Measurements from ENCODE around the gene SIL1. TPM values are rescaled to one million over a fixed set of nuclear protein-coding genes. Genes with fewer than 3 reads are reported as not detected.

Gene SIL1
- total and polyA plus RNA-seq, 8 donors: 22.2 to 83.6 (median 33.4) TPM

DNA sequence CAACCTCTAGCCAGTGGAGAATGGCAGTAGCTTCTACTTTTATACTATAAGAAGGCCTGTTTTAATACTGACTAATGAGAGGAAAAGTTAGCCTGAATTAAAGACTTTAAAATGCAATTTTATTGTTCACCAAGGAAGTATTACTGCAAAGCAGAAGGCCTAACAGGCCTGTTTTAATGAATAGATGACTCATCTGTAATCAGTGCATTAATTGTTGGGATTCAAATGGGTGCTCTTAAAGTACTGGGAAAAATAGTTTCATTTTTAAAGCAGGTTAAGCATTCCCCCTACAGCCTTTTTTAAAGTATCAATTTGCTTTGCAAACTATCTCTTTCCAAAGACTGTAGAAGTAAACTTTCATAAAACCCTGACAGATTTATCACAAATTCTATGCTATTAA, 147.7 kb downstream of the SIL1 start:
- intact Hi-C loops (cut with DNase I; ENCODE audit: low total_unique reads): no loop called here
- no peak for DNase-seq
- TF ChIP-seq, protein P1, sequence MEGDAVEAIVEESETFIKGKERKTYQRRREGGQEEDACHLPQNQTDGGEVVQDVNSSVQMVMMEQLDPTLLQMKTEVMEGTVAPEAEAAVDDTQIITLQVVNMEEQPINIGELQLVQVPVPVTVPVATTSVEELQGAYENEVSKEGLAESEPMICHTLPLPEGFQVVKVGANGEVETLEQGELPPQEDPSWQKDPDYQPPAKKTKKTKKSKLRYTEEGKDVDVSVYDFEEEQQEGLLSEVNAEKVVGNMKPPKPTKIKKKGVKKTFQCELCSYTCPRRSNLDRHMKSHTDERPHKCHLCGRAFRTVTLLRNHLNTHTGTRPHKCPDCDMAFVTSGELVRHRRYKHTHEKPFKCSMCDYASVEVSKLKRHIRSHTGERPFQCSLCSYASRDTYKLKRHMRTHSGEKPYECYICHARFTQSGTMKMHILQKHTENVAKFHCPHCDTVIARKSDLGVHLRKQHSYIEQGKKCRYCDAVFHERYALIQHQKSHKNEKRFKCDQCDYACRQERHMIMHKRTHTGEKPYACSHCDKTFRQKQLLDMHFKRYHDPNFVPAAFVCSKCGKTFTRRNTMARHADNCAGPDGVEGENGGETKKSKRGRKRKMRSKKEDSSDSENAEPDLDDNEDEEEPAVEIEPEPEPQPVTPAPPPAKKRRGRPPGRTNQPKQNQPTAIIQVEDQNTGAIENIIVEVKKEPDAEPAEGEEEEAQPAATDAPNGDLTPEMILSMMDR (IDR thresholded peaks at IDR 0.05): no peak
- no peak for TF ChIP-seq POLR2A (IDR thresholded peaks at IDR 0.05)
- Histone ChIP-seq H3K9me3 (no peaks in the 10 kb centered on the region), H3K4me3 (no peak overlapping the region), H3K4me1 (no peaks in the 10 kb centered on the region), H3K27me3 (no peaks in the 10 kb centered on the region), H3K27ac (no peak overlapping the region), H3K36me3 (peaks cover 0 to 16% (median 10%) of the 10 kb centered on the region in 4 donors)

DNA sequence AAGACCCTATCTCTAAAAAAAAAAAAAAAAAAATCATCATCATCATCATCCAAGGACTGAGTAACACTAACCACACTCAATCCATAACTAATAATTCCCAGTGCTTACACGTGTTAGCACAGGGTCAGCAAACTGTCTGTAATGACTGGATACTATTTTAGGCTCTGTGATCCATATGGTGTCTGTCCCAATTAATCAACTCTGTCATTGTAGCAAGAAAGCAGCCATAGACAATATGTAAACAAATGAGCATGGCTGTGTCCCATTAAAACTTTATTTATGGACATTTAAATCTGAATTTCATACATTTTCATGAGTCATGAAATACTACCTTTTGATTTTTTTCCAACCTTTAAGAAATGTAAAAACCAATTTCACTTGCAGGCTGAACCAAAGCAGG, 148.4 kb downstream of the SIL1 start:
- H3K9me3 ChIP-seq: no peaks in the 10 kb centered on the region

DNA sequence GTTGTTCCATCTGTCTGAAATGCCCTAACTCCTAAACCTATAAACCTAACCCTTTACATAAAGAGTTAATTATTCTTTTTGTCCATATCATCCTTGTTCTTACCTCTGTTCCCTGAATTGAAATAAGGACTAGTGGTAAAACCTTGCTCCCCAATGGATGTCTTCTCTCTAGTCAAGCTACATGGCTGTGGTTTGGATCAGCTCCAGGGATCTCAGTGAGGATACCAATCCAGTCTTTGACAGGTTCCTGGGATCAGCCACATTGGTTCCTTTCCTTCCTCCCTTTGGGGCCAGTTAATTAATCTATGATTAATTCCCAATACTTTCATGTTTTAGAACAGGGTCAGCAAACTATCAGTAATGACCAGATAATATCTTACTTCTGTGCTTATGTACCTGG, 151.6 kb downstream of the SIL1 start:
- Histone ChIP-seq H3K4me1 (no peaks in the 10 kb centered on the region), H3K36me3 (peaks cover 0 to 32% (median 15%) of the 10 kb centered on the region in 4 donors), H3K27me3 (no peaks in the 10 kb centered on the region), H3K9me3 (no peaks in the 10 kb centered on the region), H3K4me3 (no peak overlapping the region), H3K27ac (no peak overlapping the region)
- DNase-seq: no peak
- TF ChIP-seq, protein P1 (IDR thresholded peaks at IDR 0.05): no peak
- TF ChIP-seq POLR2A (IDR thresholded peaks at IDR 0.05): no peak
- TF ChIP-seq EP300 (IDR thresholded peaks at IDR 0.05): no peak
- TF ChIP-seq POLR2AphosphoS5 (IDR thresholded peaks at IDR 0.05): no peak
- intact Hi-C loops (cut with DNase I; ENCODE audit: low total_unique reads): no loop called here

More for the DNA sequence above, 148.4 kb downstream of the SIL1 start:
- 59 to 84% (median 79%) methylated on average over 1 of the region's 1 CpG for WGBS, 5 donors
- intact Hi-C loops (cut with DNase I; ENCODE audit: low total_unique reads): no loop called here
- TF ChIP-seq, protein P1 (IDR thresholded peaks at IDR 0.05): no peak
- TF ChIP-seq EP300 (IDR thresholded peaks at IDR 0.05) (no peak), POLR2AphosphoS5 (IDR thresholded peaks at IDR 0.05) (no peak)
- no peak for DNase-seq
- Histone ChIP-seq H3K4me1 (no peaks in the 10 kb centered on the region), H3K36me3 (peaks cover 0 to 16% (median 10%) of the 10 kb centered on the region in 4 donors), H3K27ac (no peak overlapping the region), H3K27me3 (no peaks in the 10 kb centered on the region), H3K4me3 (no peak overlapping the region)

DNA sequence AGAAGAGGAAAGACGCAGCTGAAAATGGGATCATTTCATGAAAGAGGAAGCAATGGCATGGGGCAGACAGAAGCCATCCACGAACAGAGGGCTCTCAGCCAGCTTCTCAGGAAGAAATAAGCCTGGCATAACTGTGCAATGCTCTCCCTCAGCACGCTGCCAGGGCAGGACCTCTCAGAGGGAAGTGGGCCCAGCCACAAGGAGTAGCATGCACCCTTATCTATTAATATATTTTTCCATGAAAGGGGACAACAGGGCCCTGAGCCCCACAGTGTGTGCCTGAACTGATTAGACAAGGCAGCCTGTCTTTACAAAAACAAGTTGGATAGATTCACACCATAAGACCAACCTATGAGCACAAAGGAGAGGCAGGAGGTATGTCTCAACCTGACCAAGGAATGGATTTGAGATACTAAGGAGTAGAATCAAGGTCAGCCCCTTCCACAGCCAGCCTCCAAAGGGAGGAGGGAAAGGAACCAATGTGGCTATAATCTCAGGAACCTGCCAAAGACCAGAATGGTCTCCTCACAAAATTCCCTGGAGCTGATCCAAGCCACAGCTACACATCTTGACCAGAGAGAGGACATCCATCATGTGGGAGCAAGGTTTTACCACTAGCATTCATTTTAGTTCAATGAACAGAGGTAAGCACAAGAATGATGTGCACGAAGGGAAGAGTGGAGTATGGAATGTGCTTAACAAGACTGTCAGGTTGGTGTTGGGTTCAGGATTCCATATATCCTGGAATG, 154.8 kb downstream of the SIL1 start:
- peaks cover 0 to 24% (median 18%) of the 10 kb centered on the region in 4 donors for H3K36me3 ChIP-seq
- WGBS, 5 donors: 78 to 89% (median 87%) methylated on average over 4 of the region's 4 CpGs
- intact Hi-C loops (cut with DNase I; ENCODE audit: low total_unique reads): no loop called here
- no peak overlapping the region for H3K27ac ChIP-seq
- DNase-seq: no peak
- no peak overlapping the region for H3K4me3 ChIP-seq
- H3K4me1 ChIP-seq: no peaks in the 10 kb centered on the region
- no peaks in the 10 kb centered on the region for H3K27me3 ChIP-seq
- no peaks in the 10 kb centered on the region for H3K9me3 ChIP-seq
- TF ChIP-seq EP300 (IDR thresholded peaks at IDR 0.05) (no peak), POLR2AphosphoS5 (IDR thresholded peaks at IDR 0.05) (no peak), POLR2A (IDR thresholded peaks at IDR 0.05) (no peak)
- TF ChIP-seq, protein P1 (IDR thresholded peaks at IDR 0.05): no peak
